Hypothalamus (tissue), 51 donors: ENCODE measurements around the gene PDLIM1.
"Not testable (repeated sequence)": the region's sequence is repeated elsewhere in the genome, so short reads cannot be mapped to it uniquely, and the experiment has no call there.

ENCODE experiments used
- DNase-seq, 51 donors: peaks; one replicate each; lab custom pipeline; 2025; lab: John Stamatoyannopoulos, UW

PDLIM1 gene

GRCh38 chr10:95214793-95215192, 76.0 kb downstream of the PDLIM1 start:
- no peak for DNase-seq

- DNase-seq: no peak
Observed at GRCh38 chr10:95214369-95214768, 76.4 kb downstream of the PDLIM1 start.

GRCh38 chr10:95211606-95212279, 79.1 kb downstream of the PDLIM1 start:
- no peak for DNase-seq

GRCh38 chr10:95209509-95210127, 81.2 kb downstream of the PDLIM1 start:
- DNase-seq: no peak

GRCh38 chr10:95208702-95209391, 82.0 kb downstream of the PDLIM1 start:
- DNase-seq: no peak

- DNase-seq: not testable (repeated sequence)
Observed at GRCh38 chr10:95202865-95203264, 87.9 kb downstream of the PDLIM1 start.

GRCh38 chr10:95201736-95202135, 89.1 kb downstream of the PDLIM1 start:
- no peak for DNase-seq

GRCh38 chr10:95196046-95196445, 94.8 kb downstream of the PDLIM1 start:
- peak in 21 of 51 donors; percentile 1 to 66 (median 20) for DNase-seq

- no peak for DNase-seq
Observed at GRCh38 chr10:95193944-95194343, 96.9 kb downstream of the PDLIM1 start, which contains the start of gene ACSM6. TSS of gene ACSM6 (plus strand) at chr10:95194238. CDS start at chr10:95194486, 248 bp downstream.

GRCh38 chr10:95188593-95188992, 102.2 kb downstream of the PDLIM1 start:
- no peak for DNase-seq

GRCh38 chr10:95187617-95188016, 103.2 kb downstream of the PDLIM1 start:
- DNase-seq: no peak
